ENCODE data around the gene WDR93. TPM values are rescaled to one million over a fixed set of nuclear protein-coding genes. Genes with fewer than 3 reads are reported as not detected.

The WDR93 gene
- total and polyA plus RNA-seq, 4 donors = 0.08 TPM; not detected in 2

DNA sequence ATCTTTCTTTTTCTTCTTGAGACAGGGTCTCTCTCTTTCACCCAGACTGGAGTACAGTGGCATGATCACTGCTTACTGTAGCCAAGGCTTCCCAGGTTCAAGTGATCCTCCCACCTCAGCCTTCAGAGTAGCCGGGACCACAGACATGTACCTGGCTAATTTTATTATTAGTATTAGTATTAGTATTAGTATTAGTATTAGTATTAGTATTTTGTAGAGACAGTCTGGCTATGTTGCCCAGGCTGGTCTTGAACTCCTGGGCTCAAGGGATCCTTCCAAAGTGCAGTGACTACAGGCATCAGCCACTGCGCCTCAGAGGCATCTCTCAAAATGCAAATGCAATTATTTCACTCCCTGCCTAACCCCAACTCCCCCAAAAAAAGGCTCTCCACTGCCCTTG lies 37.0 kb upstream of the WDR93 start:
- no peak for TF ChIP-seq RXRA (IDR thresholded peaks at IDR 0.05)
- no peak for DNase-seq (ENCODE audit: low spot score)
- WGBS = 96% methylated on average over 2 of the region's 2 CpGs
- Histone ChIP-seq H3K9me3 (ENCODE audit: control insufficient read depth in 4 of 4, low read length in 3 of 4) (no peaks in the 10 kb centered on the region), H3K27ac (ENCODE audit: low read depth in 1 of 2, low read length in 2 of 2) (no peak overlapping the region), H3K27me3 (ENCODE audit: control insufficient read depth in 4 of 4, insufficient read depth in 4 of 4, low read length in 3 of 4) (no peaks in the 10 kb centered on the region), H3K4me1 (ENCODE audit: control insufficient read depth in 4 of 4, insufficient read depth in 4 of 4, low read length in 3 of 4) (peaks cover 0 to 10% (median 7%) of the 10 kb centered on the region in 4 donors), H3K4me3 (ENCODE audit: low read depth in 1 of 3, low read length in 3 of 3) (no peak overlapping the region), H3K9ac (ENCODE audit: low read depth in 1 of 2, low read length in 2 of 2) (no peak overlapping the region), H3K36me3 (ENCODE audit: control insufficient read depth in 4 of 4, insufficient read depth in 3 of 4, low read depth in 1 of 4, low read length in 3 of 4) (no peaks in the 10 kb centered on the region)

DNA sequence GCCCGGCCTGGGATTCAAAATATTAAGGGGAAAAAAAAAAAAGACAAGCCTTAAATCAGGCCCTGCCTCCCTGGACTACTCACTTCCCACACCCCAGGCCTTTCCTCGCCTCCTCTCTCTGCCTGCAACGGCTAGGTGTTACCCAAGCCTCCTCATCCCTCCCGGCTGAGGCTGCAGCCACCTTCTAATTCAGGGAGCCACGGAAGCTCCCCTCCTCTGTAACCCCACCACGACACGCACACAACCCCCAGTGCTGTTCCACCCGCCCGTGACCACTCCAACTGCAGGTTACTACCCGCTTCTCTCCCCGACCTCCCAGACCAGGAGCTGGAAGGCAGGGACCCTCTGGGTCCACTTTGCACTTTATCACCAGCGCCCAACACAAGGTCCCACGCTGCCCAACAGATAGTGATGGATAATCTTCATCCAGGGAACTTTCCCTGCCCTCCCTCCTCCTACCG lies 36.3 kb upstream of the WDR93 start:
- TF ChIP-seq HNF4A (conservative IDR thresholded peaks at IDR 0.05) (no peak), FOXA2 (IDR thresholded peaks at IDR 0.05) (no peak), EGR1 (IDR thresholded peaks at IDR 0.05; ENCODE audit: low read depth in 2 of 2) (no peak), RAD21 (IDR thresholded peaks at IDR 0.05) (no peak), TAF1 (conservative IDR thresholded peaks at IDR 0.05) (no peak), JUND (IDR thresholded peaks at IDR 0.05) (no peak), HNF4G (IDR thresholded peaks at IDR 0.05) (no peak), SP1 (IDR thresholded peaks at IDR 0.05) (no peak), GABPA (IDR thresholded peaks at IDR 0.05 in 1 of 2, conservative IDR thresholded peaks at IDR 0.05 in 1 of 2) (no peak), RXRA (IDR thresholded peaks at IDR 0.05) (no peak), YY1 (IDR thresholded peaks at IDR 0.05) (no peak), FOXA1 (IDR thresholded peaks at IDR 0.05) (no peak)
- TF ChIP-seq, protein P1, sequence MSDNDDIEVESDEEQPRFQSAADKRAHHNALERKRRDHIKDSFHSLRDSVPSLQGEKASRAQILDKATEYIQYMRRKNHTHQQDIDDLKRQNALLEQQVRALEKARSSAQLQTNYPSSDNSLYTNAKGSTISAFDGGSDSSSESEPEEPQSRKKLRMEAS (IDR thresholded peaks at IDR 0.05) = no peak
- TF ChIP-seq, protein P2, sequence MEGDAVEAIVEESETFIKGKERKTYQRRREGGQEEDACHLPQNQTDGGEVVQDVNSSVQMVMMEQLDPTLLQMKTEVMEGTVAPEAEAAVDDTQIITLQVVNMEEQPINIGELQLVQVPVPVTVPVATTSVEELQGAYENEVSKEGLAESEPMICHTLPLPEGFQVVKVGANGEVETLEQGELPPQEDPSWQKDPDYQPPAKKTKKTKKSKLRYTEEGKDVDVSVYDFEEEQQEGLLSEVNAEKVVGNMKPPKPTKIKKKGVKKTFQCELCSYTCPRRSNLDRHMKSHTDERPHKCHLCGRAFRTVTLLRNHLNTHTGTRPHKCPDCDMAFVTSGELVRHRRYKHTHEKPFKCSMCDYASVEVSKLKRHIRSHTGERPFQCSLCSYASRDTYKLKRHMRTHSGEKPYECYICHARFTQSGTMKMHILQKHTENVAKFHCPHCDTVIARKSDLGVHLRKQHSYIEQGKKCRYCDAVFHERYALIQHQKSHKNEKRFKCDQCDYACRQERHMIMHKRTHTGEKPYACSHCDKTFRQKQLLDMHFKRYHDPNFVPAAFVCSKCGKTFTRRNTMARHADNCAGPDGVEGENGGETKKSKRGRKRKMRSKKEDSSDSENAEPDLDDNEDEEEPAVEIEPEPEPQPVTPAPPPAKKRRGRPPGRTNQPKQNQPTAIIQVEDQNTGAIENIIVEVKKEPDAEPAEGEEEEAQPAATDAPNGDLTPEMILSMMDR (IDR thresholded peaks at IDR 0.05; ENCODE audit: low read depth, low read length, missing input control) = no peak
- TF ChIP-seq, protein P3, sequence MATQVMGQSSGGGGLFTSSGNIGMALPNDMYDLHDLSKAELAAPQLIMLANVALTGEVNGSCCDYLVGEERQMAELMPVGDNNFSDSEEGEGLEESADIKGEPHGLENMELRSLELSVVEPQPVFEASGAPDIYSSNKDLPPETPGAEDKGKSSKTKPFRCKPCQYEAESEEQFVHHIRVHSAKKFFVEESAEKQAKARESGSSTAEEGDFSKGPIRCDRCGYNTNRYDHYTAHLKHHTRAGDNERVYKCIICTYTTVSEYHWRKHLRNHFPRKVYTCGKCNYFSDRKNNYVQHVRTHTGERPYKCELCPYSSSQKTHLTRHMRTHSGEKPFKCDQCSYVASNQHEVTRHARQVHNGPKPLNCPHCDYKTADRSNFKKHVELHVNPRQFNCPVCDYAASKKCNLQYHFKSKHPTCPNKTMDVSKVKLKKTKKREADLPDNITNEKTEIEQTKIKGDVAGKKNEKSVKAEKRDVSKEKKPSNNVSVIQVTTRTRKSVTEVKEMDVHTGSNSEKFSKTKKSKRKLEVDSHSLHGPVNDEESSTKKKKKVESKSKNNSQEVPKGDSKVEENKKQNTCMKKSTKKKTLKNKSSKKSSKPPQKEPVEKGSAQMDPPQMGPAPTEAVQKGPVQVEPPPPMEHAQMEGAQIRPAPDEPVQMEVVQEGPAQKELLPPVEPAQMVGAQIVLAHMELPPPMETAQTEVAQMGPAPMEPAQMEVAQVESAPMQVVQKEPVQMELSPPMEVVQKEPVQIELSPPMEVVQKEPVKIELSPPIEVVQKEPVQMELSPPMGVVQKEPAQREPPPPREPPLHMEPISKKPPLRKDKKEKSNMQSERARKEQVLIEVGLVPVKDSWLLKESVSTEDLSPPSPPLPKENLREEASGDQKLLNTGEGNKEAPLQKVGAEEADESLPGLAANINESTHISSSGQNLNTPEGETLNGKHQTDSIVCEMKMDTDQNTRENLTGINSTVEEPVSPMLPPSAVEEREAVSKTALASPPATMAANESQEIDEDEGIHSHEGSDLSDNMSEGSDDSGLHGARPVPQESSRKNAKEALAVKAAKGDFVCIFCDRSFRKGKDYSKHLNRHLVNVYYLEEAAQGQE (IDR thresholded peaks at IDR 0.05) = no peak
- TF ChIP-seq, protein P4, sequence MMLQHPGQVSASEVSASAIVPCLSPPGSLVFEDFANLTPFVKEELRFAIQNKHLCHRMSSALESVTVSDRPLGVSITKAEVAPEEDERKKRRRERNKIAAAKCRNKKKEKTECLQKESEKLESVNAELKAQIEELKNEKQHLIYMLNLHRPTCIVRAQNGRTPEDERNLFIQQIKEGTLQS (IDR thresholded peaks at IDR 0.05) = no peak
- no peaks in the 10 kb centered on the region for H3K9me3 ChIP-seq (ENCODE audit: control insufficient read depth in 4 of 4, low read length in 3 of 4)
- no peaks in the 10 kb centered on the region for H3K36me3 ChIP-seq (ENCODE audit: control insufficient read depth in 4 of 4, insufficient read depth in 3 of 4, low read depth in 1 of 4, low read length in 3 of 4)
- DNase-seq (ENCODE audit: low spot score) = no peak
- WGBS = 70% methylated on average over 14 of the region's 14 CpGs
- no peak overlapping the region for H3K27ac ChIP-seq (ENCODE audit: low read depth in 1 of 2, low read length in 2 of 2)
- H3K4me1 ChIP-seq (ENCODE audit: control insufficient read depth in 4 of 4, insufficient read depth in 4 of 4, low read length in 3 of 4) = peaks cover 0 to 10% (median 7%) of the 10 kb centered on the region in 4 donors
- H3K4me3 ChIP-seq (ENCODE audit: low read depth in 1 of 3, low read length in 3 of 3) = peak overlapping the region in 2 of 3 donors; percentile 46 to 48
- H3K27me3 ChIP-seq (ENCODE audit: control insufficient read depth in 4 of 4, insufficient read depth in 4 of 4, low read length in 3 of 4) = no peaks in the 10 kb centered on the region
- no peak overlapping the region for H3K9ac ChIP-seq (ENCODE audit: low read depth in 1 of 2, low read length in 2 of 2)
